ENCODE results near the gene CIITA.
"Not testable (repeated sequence)": the region's sequence is repeated elsewhere in the genome, so short reads cannot be mapped to it uniquely, and the experiment has no call there.

CIITA gene

GRCh38 chr16:10876799-10877341 is at the start of gene CIITA:
Gene CIITA, plus strand, starts transcription at chr16:10877202. Its CDS starts 129 bp downstream, at chr16:10877331.
- peak; percentile 8 for DNase-seq

GRCh38 chr16:10827691-10828341 is 49.2 kb upstream of the CIITA start:
- DNase-seq: no peak

- DNase-seq: no peak
Measured at GRCh38 chr16:10828851-10829366, 48.1 kb upstream of the CIITA start.

GRCh38 chr16:10829390-10830098 is 47.5 kb upstream of the CIITA start:
- DNase-seq: not testable (repeated sequence)

- not testable (repeated sequence) for DNase-seq
Measured at GRCh38 chr16:10830240-10830639, 46.8 kb upstream of the CIITA start.

- DNase-seq: no peak
Measured at GRCh38 chr16:10831894-10832886, 44.8 kb upstream of the CIITA start.

- no peak for DNase-seq
Measured at GRCh38 chr16:10833271-10833670, 43.7 kb upstream of the CIITA start.

- no peak for DNase-seq
Measured at GRCh38 chr16:10834130-10834529, 42.9 kb upstream of the CIITA start.

GRCh38 chr16:10834766-10835165 is 42.2 kb upstream of the CIITA start:
- DNase-seq: no peak

GRCh38 chr16:10835281-10835931 is 41.6 kb upstream of the CIITA start:
- no peak for DNase-seq

GRCh38 chr16:10836174-10836853 is 40.7 kb upstream of the CIITA start:
- DNase-seq: no peak

GRCh38 chr16:10838621-10839278 is 38.3 kb upstream of the CIITA start:
- DNase-seq: no peak

- no peak for DNase-seq
Measured at GRCh38 chr16:10839279-10839666, 37.7 kb upstream of the CIITA start.

- no peak for DNase-seq
Measured at GRCh38 chr16:10840703-10841102, 36.3 kb upstream of the CIITA start.

GRCh38 chr16:10846213-10846998 is 30.6 kb upstream of the CIITA start:
- DNase-seq: no peak

- DNase-seq: no peak
Measured at GRCh38 chr16:10847176-10847575, 29.8 kb upstream of the CIITA start.

GRCh38 chr16:10849736-10850477 is 27.1 kb upstream of the CIITA start:
- DNase-seq: no peak

- no peak for DNase-seq
Measured at GRCh38 chr16:10850478-10850850, 26.5 kb upstream of the CIITA start.

- DNase-seq: no peak
Measured at GRCh38 chr16:10851512-10851911, 25.5 kb upstream of the CIITA start.

GRCh38 chr16:10852286-10852685 is 24.7 kb upstream of the CIITA start:
- no peak for DNase-seq

Measured in stimulated activated CD4-positive, alpha-beta T cell treated with anti-CD3 and anti-CD28 coated beads, Interleukin-12 subunit alpha, Interleukin-12 subunit beta, amount 100 ng/mL, for 4 hours (primary cell).